ENCODE results near the gene COBL.

The COBL gene

DNA sequence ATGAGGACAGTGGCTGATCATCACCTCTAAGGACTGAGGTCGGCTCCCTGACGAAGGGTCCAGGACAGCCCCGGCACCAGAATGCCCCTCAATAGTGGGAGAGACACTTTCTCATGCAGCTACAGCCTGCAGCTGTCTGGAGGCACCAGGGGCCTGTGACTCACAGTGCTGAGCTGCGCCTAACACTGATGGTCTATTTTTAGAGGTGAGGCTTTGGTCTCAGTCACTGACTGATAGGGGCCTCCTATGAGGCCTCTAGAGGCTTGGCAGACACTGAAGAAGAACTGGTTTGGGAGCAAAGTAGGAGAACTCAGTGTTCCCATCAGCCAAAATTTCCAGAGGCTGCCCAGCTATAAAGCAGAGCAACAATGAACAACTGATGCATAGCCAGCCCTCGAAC lies 130.1 kb downstream of the COBL start:
- DNase-seq: no peak

DNA sequence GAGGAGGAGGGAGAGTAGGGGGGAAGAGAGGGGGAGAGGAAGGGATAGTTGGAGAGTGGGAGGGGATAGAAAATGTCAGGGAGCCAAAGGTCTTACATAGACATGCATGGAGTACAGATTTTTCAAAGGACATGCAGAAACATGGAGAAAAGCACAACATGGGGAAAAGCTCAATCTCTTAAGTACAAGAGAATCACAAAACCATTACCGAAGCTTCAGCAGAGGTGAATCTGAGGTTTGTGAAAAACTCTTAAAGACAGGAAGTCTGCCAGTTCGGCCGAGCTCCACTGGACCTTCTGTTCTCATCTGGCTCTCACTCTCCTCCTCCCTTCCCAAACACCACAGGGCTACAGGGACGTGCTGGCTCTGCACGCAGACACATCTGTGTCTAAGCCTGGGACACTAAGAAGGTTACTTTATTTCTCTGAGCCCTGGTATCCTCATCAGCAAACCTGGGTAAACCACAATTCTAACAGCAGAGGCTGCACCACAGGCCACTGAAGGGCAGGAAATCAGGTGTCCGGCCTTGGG lies 133.9 kb downstream of the COBL start:
- DNase-seq: no peak

DNA sequence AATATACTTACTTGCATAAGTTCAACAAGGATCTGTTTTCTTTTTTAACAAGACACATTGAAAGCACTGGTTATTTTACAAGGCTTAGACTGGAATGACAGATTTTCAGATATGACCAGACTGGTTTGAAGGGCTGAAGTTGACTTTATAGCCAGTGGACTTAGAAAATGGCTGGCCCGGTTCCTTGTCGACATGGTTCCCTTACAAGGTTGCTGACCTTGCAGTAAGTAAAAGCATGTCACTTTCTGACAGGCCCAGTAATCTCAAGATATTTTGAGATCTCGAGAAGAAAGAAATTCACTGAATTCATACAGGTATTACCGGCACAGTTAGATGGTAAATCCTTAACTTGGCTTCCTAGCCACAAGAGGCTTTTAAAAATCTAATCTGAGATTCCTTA lies 136.5 kb downstream of the COBL start:
- DNase-seq: no peak

DNA sequence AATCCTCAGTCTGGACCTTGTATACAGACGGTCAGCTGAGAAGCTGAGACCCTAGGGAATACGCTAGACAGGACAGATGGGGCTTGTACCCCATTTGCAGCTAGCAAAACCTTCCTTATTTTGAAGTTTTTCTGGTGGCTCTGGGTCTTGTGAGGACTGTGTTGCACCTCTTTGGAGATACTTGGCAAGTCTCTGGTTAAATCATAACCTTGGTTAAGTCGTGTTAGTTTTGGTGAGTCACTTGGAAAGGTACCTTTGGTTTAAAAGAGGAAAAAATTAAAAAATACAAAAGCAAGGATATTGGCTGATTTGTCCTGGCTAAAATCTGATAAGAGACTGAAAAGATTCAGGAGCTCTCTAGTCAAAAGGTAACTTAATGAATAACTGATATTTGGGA lies 140.6 kb downstream of the COBL start:
- DNase-seq: no peak

DNA sequence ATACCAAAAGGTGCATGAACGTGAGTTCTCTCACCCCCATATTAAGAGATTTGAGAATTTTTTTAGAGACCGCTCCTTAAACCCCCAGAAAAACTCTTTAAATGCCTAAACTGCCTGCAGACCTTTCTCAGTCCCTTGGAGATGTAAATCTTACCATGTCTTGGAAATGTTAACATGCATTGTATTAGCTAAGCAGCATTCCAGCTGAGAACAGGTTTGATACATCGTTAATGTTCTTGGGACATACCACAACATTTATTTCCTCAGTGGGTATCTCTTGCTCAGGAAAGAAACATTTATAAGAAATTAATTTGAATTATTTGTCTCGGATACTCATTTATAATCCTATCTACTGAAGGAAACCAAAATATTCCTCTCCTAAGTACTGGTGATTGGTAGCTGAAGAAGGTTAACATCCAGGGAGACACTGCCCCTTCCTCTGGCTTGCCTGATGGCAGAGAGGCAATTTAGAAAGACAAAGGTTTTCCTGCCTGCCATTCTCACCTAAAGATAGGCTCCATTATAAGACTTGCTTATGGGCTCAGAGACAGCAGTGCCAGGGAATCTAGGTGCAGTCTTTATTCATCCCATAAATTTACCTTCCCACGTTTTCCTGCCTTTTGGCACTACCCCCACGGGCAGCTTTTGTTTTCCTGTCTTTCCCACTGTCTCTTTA lies 141.2 kb downstream of the COBL start:
- no peak for DNase-seq

DNA sequence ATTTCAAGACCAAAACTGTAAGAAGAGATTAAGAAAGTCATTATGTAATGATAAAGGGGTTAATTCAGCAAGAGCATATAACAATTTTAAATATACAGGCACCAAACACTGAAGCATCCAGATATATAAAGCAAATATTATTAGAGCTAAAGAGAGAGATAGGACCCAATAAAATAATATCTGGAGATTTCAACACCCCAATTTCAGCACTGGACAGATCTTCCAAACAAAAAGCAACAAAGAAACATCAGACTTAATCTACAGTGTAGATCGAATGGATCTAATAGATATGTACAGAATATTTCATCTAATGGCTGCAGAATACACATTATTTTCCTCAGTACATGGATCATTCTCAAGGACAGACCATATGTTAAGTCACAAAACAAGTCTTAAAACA lies 151.3 kb downstream of the COBL start:
- no peak for DNase-seq

DNA sequence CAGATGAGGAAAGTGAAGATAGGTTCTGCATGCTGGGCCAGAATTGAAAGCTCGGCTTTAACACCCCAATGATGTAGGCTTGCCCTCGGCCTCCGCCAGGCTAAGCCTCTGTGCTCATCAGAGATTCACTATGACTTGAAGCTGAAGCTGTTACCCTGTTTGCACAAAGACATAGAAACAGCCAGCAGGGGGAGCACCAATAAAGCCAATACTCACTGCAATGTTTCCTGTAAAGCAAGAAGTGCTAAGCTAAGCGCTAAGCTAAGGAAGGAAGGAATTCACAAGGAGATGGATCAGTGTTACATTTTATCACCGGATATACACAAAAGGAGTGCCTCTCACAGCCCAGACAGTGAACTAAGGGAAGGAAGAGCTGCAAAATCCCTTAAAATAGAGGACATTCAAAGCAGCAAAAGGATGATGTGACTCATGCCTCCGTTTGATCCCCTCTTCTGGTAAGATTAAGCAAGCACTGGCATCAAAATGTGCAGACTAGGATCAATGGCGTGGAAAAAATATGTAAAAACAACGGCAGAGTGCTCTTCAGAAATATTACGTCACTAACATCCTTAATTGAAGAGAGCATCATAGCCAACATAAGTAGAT lies 153.8 kb downstream of the COBL start:
- DNase-seq: peak; percentile 79

DNA sequence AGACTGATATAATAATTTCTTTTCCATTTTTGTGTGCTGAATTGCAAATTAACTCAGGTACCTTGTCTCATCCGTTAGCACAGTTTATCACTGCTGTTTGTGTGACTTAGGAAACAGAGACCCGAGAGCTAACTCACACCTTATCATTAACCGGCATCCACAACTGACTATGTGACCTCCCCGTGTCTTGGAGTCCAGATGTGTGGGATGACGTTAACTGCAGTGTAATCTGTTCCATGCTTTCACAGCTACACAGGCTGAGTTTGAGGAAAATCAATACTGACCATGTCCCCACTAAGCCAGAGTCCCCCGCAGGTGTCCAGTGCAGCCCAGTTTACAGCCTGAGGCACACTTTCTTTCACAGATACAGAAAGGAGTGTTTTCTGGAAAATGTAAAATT lies 154.7 kb downstream of the COBL start:
- no peak for DNase-seq

DNA sequence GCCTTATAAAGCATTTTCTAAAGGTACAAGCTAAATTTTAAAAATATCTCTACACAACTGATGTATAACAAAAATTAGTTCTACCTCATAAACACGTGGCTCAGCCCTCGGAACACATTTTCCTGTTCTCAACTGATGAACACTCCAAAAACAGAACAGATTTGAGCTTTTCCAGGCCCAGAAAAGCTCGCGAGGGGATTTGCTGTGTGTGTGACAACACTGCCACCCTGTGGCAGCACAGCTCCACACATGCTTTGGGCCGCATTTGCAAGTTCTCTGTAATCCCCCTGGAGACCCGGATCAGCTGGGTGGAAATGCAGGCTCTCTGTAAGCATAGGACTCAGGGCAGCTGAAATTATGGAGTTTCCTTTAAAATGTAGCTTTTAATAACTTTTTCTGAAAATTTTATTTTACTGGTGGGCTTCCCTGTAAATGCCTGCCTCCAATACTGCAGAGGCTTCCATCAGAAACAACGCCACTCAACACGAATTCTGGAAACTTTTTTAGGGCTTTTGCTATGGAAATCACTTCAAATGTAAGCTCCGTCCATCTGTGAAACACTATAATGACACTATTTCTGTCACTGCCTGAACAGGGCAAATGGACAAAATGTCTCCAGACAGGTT lies 155.5 kb downstream of the COBL start:
- peak; percentile 64 for DNase-seq

DNA sequence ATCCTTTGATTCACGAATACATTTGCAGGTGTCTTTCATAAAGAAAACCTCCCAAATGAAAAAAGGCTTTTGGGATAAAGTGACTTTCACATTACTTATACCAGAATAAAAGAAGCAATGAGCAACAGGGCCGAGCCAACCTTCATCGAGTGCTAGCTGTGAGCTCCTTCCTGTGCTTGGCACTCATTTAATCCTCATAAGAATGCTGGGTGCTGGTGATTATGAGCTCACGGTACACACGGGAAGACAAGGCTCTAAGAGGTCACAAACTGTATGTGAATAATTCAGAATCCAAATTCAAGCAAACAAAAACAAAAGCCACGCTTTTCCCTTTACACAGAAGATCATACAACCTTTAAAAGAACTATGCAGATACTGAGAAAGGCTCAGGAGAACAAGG lies 156.2 kb downstream of the COBL start:
- no peak for DNase-seq

DNA sequence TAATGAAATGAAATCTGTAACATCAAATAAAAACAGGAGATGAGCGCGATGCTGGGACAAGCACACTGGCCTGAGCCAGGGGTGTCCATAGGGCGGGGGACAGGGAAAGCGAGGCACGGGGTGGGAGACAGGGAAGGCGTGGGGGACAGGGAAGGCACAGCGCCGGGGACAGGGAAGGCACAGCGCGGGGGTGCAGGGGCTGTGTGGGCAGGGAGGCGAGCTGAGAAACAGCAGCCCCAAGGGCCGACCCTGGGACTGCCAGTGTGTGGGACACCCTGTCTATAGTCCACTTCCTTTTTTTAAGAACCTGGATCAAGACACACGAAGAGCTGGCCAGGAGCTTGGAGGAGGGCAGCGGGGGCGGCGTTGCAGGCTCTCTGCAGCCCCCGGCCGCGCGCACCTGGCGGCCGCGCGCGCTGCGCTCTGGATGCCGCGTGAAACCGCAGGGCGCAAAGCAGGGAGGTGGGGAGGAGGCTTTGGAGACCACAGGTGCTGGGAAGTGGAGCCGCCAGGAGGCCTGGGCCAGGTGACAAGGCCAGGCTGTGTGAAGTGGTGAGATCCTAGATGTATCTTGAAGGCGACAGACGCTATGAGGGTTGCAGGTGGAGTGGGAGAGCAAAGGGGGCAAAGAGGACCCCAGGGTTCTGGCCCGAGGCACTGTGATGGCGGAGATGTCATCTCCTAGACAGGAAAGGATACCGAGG lies 157.7 kb downstream of the COBL start:
- no peak for DNase-seq

DNA sequence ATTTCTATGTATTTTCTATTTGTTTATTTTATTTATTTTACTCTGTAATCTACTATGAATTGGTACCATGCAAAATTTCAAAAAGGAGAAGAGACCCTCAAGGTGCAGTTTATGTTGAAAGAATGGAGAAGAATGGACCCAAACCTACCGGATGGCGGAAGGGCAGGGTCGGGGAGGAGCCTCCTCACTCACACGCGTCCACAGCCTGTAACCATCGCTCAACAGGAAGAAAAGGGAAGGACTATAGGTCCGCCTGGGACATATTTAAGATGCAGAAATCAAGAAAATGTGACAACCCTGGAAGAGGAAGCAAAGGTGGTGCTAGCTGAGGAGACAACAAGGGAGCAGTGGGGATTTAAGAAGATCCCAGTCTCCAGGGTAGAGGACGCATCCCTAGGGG lies 158.4 kb downstream of the COBL start:
- DNase-seq: peak; percentile 7

DNA sequence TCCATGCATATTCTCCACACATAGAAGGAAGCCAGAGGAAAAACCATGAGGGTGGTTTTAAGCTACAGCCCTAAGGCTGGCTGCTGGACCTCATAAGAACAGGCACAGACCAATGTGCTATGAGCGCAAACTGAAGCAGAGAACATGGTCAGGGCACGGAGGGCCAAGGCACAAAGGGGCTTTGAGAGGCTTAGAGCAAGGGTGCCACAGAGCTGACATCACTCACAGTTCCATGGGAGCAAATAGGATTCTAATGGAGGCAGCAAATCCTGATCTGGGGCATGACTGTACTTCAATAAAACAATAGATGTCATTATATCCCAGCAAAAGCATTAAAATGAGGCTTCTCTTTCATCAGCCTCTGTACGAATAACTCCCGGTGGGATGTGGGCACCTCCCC lies 162.4 kb downstream of the COBL start:
- DNase-seq: no peak

DNA sequence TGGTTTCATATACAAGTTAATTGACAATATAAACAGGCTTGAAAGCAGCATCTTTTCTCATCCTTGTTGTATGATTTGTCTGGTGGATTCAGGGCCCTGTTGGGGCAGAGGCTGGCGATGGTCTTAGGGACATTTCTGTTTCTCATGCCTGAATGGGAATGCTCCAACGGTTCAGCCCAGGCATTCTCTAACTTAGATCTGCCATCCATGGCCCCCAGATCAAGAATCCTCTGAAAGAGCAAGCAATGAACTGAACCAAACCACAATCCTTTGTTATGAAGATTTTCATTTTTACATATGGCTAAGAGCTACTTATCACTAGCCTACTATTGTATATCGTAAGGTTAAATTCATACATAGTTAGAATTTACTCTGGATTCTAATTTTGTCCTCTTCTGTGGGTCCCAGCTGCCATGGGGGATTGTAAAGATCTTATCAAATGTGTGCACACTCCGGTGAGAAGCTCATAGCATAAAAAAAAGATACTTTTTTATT lies 163.9 kb downstream of the COBL start:
- DNase-seq: no peak

DNA sequence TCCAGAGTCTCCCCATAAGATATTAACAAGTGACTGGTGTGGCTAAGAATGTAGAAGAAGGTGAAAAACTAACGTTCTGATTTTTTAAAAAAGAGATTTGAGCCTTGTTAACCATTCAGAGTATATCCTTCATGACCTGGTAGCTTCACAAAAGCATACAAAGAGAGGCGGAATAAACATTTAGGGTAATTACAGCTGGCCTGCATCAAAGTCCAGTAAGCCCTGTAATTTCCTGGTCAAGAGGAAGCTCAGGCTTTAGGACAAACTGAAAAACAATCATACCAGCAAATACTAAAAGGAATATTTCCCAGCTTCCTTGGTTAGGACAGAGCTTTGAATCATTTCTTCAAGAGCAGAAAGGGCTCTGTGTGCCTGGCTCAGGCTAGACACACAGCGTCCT lies 165.2 kb downstream of the COBL start:
- no peak for DNase-seq

DNA sequence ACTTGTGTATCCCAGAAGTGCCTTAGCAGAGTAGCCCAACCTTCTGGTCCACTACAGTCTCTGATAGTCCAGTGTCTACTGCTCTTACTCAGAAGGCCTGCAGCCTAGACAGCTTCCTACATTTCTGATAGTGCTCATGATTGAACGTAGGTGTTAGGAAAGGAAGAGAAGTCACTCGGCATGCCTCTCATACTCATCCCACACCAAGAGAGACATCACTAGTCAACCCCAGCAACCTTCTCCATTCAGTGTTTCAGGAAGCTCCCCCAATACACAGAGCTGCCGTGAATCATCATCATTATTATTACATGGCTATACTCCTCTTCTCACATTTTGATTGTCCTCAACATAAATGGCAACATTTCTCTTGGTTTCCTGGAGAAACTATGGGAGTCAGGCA lies 166.4 kb downstream of the COBL start:
- DNase-seq: no peak

DNA sequence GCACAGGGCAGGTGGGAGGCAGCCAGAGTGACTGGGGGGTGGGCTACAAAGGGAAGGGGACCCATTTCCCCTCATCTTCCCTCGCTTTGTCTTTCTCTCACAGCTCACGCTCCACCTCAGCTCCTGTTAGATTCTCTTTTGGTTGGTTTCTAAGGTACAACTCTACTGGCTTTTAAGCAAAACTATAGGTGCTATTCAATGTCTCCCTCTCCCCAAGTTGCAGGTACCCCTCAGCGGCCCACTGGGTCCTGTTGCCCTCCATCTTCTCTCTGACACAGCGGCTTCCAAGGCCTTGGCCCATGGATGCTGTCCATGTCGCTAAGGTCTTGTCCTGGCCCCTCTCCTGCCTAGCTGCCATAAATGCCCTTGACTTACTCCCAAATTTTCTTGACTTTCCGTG lies 168.4 kb downstream of the COBL start:
- DNase-seq: no peak

DNA sequence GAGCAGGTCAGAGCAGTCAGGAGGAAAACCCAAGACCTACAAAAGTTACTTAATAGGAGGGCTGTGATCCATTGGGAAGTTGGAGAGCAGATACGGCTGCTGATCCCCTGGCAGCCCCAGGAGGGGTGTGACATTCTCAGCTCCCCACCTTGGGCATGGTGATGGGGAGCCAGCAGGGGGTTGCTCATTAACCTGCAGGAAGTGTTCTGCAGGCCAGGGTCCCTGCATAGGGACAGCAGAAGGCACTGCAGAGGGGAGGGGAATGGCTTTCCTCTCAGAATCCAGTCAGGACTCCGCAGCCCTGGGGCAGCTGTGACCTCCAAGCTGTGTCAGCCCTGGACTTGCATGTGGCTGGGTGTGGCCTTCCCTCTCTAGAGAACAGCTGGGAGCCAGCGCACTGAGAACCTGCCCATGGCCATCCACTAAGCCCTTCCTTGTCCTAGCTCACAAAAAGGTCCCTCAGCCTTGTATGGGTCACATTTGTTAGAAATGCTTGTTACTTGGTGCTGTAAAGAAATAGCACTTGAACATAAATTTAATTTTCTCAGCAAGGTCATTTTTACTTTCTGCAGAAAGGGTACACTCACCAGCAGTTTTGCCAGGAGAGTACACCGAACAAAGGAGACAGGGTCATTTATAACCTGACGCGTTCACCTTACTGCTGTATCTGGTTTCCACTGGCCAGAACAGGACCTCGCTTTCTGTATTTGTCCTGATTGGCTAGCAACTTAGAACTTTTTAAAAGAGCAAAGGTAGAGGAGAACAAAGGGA lies 169.6 kb downstream of the COBL start:
- no peak for DNase-seq

DNA sequence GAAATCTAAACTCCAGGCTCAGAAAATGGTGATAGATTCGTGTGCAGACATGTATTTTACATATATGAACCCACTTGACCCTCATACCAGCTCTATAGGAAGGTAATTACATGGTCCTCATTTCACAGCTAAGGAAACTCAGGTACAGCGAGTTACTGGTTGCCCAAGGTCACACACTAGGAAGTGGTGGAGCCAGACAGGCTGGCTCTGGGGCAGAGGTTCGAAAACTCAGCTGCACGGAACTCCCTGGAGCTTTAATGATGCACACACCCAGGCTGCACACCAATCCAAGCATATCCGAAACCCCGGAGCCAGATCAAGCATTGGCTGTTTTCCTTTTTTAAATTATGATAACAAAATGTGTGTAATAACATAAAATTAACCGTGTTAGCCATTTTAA lies 172.4 kb downstream of the COBL start:
- DNase-seq: no peak

DNA sequence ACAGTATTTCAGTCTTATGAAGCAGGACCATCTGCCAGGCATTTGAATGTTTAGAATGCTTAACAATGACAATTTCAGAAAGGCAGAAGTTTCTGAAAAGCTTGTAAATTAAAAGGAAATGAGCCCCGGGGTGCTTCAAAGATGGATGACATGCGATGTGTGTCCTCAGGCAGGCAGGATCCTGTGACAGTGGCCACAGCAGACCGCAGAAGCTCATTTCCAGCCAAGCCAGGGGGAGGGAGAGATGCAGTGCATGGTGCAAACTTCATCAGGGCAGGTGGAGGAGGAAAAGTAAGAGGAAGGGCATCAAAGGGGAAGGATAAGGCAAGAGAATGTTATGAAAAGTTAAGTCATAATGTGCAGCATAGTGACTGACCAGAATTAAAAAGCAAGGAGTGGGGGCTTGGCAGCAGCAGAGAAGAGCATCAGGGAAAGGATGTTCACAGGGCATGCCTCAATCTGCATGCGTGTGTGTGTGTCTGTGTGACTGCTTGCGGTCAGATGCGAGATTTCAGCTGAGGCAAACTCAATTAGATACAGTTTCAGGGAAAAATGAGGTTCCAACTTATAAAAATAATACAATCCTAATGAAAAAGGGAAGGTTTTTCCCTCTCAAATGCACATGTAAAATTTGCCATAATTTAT lies 173.7 kb downstream of the COBL start:
- no peak for DNase-seq

DNA sequence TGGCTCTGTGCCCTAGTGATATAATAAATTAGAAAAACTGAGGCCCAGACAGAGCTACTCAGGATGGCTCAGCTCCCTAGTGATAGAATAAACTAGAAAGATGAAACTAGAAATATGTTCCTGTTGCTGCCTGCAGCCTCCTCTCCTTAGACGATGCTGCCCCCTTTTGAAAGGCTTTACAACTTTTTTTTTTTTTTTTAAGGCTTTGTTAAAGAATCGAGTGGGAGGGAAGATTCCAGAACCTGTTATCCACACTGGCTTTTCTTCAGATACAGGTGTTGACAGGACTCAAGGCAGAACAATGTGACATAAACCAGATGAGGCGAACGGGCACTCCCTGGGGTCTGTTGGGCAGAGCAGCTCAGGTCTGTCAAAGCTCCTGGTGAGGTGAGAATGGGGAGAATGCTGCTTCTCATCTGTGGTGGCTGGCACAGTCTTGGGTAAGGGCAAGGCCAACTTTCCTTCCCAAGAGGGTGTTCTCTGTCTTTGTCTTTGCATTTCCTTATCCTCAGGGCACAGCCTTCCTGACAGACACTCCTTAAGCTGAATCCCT lies 175.1 kb downstream of the COBL start:
- peak; percentile 56 for DNase-seq
